Astrocyte of the hippocampus (primary cell): Measurements from ENCODE around the gene IKBKE.
"Not testable (repeated sequence)": the region's sequence is repeated elsewhere in the genome, so short reads cannot be mapped to it uniquely, and the experiment has no call there.

Experiments
- DNase-seq: peaks from one replicate; pipeline ENCODE4 v3.0.0; 2011; ENCODE audit warnings: low read depth, low spot score

Gene IKBKE

GRCh38 chr1:206472886-206473285 is 2.6 kb downstream of the IKBKE start:
- DNase-seq = no peak

GRCh38 chr1:206476058-206476457 is 5.8 kb downstream of the IKBKE start:
- DNase-seq = no peak

- no peak for DNase-seq
Measured at GRCh38 chr1:206476591-206476990, 6.3 kb downstream of the IKBKE start.

GRCh38 chr1:206477110-206477509 is 6.8 kb downstream of the IKBKE start:
- DNase-seq = no peak

- no peak for DNase-seq
Measured at GRCh38 chr1:206477581-206478380, 7.5 kb downstream of the IKBKE start.

GRCh38 chr1:206478746-206479145 is 8.5 kb downstream of the IKBKE start:
- DNase-seq = no peak

GRCh38 chr1:206479183-206480125 is 9.2 kb downstream of the IKBKE start:
- DNase-seq = peak; percentile 90

GRCh38 chr1:206480211-206480610 is 9.9 kb downstream of the IKBKE start:
- DNase-seq = no peak

GRCh38 chr1:206482611-206483010 is 12.3 kb downstream of the IKBKE start:
- DNase-seq = no peak

DNA sequence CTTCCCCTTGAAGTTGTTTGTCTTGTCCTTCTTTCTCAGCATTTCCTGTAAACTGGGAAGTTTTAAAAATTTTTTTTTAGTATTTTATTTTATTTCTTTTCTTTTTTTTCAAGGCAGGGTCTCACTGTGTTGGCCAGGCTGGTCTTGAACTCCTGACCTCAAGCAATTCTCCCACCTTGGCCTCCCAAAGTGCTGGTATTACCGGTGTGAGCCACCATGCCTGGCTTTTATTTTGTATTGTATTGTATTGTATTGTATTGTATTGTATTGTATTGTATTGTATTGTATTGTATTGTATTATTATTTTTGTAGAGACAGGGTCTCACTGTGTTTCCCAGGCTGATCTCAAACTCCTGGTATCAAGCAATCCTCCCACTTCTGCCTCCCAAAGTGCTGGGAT is 13.6 kb downstream of the IKBKE start:
- not testable (repeated sequence) for DNase-seq

DNA sequence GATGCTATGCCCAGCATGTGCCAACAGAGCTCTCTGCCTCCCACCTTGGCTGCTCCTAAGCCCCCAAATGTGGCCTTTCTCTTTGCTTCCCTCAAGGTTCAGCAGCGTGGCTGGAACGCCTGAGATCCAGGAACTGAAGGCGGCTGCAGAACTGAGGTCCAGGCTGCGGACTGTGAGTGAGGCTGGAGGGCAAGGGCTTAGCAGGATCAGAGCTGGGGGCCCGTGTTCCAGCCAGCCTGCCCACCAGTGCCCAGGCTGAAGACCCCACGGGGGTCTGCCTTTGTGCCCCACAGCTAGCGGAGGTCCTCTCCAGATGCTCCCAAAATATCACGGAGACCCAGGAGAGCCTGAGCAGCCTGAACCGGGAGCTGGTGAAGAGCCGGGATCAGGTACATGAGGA is 14.6 kb downstream of the IKBKE start:
- DNase-seq = no peak

DNA sequence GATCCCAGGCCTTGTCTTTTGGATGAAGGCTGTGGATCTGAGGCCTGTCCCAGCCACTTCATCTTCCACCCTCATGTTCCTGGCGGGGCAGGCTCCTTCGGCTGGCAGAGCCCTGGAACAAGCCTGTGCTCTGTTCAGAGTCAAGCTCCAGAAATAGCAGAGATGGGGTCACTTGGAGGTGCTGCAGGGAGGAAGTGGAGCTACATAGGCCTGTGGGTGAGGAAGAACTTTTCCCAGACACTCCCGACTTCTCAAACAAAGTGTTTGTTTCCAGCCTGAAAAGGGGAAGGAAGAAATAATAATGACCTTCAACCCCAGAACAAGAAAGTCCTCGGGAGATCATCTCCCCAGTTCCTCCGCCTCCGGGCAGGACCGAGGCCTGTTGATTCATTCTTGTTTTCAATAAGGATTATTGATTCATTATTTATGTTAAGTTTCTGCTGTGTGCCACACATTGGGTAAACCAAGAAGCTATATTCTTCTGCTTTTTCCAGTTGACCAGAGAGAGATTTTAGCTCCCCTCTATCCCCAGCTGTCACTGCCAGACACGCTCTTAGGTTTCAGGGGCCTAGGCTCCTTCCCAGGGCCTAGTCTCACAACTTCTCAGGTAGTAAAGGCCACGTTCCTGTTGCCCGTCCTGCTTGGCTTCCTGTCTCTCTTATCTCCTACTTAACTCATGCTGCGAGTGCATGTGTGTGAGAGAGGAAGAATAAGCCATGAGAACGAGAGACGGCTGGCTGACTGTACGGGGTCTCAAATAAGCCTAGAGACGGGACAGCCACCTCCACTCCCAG is 16.9 kb downstream of the IKBKE start:
- DNase-seq = no peak

DNA sequence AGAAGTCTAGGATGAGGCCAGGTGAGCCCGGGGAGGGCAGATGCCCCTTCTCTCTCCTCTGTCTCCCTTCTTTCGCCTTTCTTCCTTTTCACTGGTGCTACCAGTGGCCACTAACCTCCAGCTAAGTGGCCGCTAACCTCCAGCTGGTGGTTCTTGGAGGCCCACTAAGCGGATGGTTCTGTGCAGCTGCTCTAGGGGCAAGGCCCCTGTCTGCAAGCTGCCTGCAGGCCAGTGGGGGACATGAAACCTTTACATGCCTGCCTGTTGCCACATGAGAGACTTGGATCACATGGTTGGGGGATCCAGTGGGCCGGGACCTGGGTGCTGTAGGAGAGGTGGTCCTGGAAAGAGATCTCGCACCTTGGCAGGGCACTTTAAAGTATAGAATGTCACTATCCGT is 17.7 kb downstream of the IKBKE start:
- no peak for DNase-seq

DNA sequence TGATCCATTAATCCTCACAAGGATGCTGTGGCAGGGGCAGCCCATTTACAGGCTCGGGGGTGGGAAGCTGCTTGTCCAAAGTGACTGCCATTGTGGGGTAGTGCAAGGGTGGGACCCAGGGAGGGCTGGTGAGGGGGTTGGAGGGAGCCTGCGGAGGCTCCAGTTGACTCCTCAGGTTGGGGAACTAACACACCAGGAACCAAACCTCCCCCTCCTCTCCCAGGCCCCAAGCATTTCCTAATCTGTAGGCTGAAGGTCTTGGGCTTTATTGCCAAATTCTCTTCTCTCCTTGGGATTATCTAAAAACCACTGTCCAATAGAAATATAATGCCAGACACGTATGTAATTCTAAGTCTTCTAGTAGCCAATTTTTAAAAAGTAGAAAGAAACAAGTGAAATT is 18.2 kb downstream of the IKBKE start:
- DNase-seq = no peak

DNA sequence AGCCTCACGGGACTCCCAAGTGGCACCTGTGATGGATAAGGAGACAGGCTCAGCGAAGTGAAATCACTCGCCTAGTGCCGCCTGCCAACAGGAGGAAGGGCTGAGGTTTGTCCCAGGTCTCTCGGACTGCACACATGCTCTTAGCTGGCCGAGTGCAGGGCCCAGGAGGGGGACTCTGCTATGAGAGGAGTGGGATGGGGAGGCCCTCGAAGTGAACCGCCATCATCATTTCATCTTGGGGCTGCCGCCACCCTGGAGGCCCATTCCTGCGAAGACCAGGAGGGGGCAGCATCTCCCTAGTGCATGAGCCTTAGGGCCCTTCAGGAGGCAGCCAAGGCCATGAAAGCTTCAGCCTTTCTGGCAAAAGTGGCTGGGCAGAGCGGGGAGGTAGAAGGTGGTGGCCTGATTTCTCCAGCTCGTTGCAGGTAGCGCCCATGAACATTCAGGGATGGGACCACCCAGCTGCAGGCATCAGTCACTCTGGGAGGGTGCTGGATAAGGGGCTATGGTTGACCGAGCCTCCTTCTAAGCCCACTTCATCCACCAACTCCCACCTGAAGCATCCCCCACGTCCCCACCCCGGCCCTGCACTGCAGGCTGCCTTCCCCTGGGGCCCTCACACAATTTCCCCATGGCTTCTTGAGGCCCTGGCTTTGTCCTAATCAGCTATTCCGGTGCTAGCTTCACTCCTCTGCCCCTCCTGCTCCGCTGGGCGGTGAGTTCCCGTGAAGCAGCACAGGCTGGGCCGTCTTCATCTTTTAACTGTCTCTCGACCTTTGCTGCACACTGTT is 19.9 kb downstream of the IKBKE start:
- DNase-seq = peak; percentile 89

DNA sequence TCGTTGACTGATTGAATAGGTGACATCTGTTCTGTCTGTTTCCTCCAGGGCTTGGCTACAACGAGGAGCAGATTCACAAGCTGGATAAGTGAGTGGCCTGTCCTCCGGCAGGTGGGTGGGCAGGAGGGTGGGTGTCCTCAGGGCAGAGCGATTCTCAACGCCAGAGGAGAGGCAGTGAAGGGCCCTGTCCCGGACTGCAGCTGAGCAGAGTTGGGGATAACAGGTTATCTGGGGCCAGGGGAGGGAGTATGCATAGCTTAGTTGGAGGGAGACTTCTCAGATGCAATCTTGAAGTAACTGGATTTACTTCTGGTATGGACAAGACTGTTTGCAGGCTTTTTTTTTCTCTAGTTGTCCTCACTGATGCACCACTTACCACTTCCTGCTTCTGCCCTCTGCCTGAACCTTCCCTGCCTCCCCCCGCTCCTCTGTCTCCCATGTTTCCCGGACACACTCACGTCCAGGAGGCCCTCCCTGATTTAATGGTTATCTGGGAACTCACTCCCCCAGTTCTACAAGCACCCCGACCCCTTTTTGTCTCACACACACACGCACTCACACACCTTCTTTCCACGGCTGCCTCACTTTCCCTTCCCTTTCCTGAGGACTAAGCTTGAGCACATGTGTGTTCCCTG is 20.6 kb downstream of the IKBKE start:
- DNase-seq = peak; percentile 23

DNA sequence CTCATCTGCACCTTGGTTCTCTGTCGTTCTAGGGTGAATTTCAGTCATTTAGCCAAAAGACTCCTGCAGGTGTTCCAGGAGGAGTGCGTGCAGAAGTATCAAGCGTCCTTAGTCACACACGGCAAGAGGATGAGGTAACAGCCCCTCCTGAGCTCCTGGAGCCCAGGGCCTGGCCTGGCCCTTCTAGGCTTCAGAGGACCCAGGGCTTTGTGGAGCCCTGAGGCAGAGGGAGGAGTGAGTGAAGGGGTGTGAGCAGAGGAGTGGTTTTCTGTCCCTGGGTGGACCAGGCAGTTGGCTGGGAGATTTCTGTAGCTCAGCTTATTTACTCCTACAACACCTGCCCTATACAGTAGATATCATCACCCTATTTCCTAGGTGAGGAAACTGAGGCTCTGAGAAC is 21.3 kb downstream of the IKBKE start:
- DNase-seq = no peak

DNA sequence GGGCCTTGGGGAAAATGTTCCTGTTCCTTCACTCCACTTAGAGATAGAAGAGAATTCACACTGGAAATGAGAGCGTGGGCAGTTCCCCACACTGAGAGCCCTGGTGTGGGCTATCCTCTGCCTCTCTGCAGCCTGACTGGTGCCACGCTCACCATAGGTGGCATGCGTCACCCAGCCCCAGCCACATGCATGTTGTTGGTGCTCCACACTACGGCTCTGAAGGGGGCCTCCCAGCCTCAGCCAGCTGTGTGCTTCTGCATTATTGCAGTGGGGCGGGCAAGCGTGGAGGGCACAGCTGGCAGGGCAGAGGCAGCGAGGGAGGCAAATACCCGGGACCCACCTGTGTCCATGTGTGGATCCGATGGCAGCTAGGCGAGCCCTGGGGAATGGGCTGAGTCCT is 22.3 kb downstream of the IKBKE start:
- no peak for DNase-seq

DNA sequence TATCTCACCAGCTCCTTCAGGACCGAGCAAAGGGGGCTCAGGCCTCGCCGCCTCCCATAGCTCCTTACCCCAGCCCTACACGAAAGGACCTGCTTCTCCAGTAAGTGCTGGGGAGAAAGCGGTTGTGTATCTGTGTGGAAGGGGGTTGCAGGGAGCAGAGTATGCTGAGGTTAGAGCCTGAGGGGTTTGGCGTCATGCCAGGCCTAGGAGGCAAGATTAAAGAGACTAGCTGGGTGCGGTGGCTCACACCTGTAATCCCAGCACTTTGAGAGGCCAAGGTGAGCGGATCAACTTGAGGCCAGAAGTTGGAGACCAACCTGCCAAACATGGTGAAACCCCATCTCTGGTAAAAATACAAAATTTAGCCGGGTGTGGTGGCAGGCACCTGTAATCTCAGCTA is 23.0 kb downstream of the IKBKE start:
- no peak for DNase-seq

GRCh38 chr1:206495011-206495461 is 24.8 kb downstream of the IKBKE start:
- no peak for DNase-seq
